ENCODE results near the gene GSTM2.

GSTM2 gene

GRCh38 chr1:109716121-109716520 lies 48.3 kb downstream of the GSTM2 start:
- no peak for TF ChIP-seq GATA3 (IDR thresholded peaks at IDR 0.05; ENCODE audit: low read depth, low read length)
- TF ChIP-seq GATA2 (IDR thresholded peaks at IDR 0.05; ENCODE audit: low read depth, low read length), result no peak

- no peak for TF ChIP-seq GATA3 (IDR thresholded peaks at IDR 0.05; ENCODE audit: low read depth, low read length)
- TF ChIP-seq GATA2 (IDR thresholded peaks at IDR 0.05; ENCODE audit: low read depth, low read length), result no peak
These were observed 48.8 kb downstream of the GSTM2 start for GRCh38 chr1:109716570-109717090.

GRCh38 chr1:109717729-109718128 lies 49.9 kb downstream of the GSTM2 start:
- no peak for TF ChIP-seq GATA3 (IDR thresholded peaks at IDR 0.05; ENCODE audit: low read depth, low read length)
- TF ChIP-seq GATA2 (IDR thresholded peaks at IDR 0.05; ENCODE audit: low read depth, low read length), result no peak

- no peak for TF ChIP-seq GATA2 (IDR thresholded peaks at IDR 0.05; ENCODE audit: low read depth, low read length)
- TF ChIP-seq GATA3 (IDR thresholded peaks at IDR 0.05; ENCODE audit: low read depth, low read length), result no peak
These were observed 50.6 kb downstream of the GSTM2 start for GRCh38 chr1:109718495-109718894.

GRCh38 chr1:109719337-109719837 lies 51.5 kb downstream of the GSTM2 start:
- TF ChIP-seq GATA2 (IDR thresholded peaks at IDR 0.05; ENCODE audit: low read depth, low read length), result no peak
- no peak for TF ChIP-seq GATA3 (IDR thresholded peaks at IDR 0.05; ENCODE audit: low read depth, low read length)

- no peak for TF ChIP-seq GATA3 (IDR thresholded peaks at IDR 0.05; ENCODE audit: low read depth, low read length)
- TF ChIP-seq GATA2 (IDR thresholded peaks at IDR 0.05; ENCODE audit: low read depth, low read length), result no peak
These were observed 53.2 kb downstream of the GSTM2 start for GRCh38 chr1:109721042-109721441.

GRCh38 chr1:109721971-109722370 lies 54.1 kb downstream of the GSTM2 start:
- TF ChIP-seq GATA2 (IDR thresholded peaks at IDR 0.05; ENCODE audit: low read depth, low read length) (no peak), GATA3 (IDR thresholded peaks at IDR 0.05; ENCODE audit: low read depth, low read length) (no peak)

- TF ChIP-seq GATA2 (IDR thresholded peaks at IDR 0.05; ENCODE audit: low read depth, low read length) (no peak), GATA3 (IDR thresholded peaks at IDR 0.05; ENCODE audit: low read depth, low read length) (no peak)
These were observed 55.2 kb downstream of the GSTM2 start for GRCh38 chr1:109722908-109723691.

Data from SH-SY5Y (cell line).